ENCODE results near the gene PRKCB.
"Not testable (repeated sequence)": the region's sequence is repeated elsewhere in the genome, so short reads cannot be mapped to it uniquely, and the experiment has no call there.

The PRKCB gene

DNA sequence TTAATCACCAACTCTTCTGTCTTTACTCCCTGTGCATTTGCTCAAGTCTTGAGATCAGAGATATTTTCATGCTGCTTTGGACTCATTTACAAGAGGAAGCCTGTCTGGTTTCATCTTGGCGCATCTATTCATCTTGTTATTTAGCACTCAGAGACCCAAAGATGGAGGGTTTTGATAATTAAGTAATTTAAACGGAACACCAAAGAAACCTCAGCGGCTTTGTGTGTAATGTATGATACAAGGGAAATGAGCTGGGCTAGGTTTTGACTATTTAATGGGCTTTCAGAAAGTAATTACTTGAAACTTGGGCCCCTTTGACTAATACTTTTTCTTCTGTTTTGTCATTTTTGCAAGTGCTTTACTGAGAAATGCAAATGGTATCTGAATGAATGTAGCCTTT lies 354.2 kb downstream of the PRKCB start:
- DNase-seq = no peak

- peak; percentile 27 for DNase-seq
These were observed 356.2 kb downstream of the PRKCB start for GRCh38 chr16:24191876-24192402.

DNA sequence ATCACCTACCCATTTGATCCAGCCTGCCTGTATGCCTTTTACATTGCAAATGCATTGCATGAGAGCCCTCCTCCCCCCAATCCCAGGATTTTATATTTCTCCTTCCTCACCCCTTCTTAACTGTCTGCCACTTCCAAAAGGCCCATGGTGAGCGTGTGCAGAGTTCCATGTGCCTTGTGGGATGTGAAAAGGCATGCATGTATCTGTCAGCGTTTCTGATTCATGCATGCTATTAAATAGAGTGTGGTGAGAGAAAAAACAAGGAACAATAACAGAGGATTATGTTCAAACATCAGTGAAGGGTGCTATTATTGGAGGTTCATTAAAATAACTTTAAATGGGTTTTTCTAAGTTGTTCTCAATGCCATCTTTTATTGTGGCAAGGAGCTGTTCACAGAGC lies 359.4 kb downstream of the PRKCB start:
- DNase-seq = no peak

DNA sequence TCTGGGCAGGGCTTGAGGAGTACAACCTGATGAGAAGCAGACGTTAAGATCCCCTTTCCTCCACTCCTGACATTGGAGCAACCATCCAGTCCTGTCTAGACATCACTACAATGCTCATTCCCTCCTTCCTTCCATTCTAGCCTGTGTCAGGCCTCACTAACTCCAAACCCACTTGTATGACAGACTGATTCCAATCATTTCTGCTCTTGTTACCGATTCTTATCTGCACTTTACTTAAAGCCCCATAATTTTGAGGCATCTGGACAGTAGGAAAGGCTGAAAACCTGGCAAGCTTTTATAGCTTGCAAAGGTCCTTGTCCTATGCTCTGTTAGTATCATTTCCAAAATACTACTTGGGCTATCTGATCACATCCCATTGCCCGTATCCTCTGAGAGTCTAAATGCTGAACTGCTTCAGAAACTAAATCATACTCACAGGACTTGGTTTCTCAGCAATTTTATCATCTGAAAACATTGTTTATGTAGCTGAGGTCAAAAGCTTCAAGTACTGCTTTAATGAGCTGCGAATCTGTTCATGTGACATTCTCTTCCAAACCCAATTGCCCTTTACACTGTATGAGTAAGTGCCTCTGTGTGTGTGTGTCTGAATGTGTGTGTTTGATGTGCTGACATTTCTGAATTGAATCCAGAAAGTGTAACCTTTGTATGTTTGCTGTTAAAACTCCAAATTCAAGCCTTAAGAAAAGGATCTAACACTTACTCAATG lies 363.2 kb downstream of the PRKCB start:
- peak; percentile 3 for DNase-seq

- no peak for DNase-seq
These were observed 367.9 kb downstream of the PRKCB start for GRCh38 chr16:24203675-24204074.

DNA sequence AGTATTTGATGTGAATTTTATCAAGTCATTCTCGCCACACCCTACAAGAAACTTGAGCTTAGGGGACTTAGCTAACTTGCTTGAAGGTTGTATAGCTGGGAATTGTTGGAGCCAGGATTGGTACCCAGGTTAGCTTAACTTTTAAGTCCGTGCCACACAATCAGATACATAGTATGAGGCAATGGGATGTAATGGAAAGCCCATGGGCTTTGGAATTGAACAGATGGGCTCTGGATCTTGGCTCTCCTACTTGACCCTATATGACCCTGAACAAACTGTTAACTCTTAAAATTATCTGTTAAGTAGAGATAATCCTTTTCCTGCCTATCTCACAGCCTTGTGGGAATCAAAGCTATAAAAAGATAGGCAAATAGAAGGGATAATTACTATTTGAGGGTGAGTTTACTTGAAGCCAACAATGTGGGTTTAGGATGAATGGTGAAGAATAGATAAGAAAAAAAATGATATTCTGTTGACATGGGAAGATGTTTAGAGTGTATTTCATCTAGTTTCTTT lies 368.4 kb downstream of the PRKCB start:
- DNase-seq = no peak

DNA sequence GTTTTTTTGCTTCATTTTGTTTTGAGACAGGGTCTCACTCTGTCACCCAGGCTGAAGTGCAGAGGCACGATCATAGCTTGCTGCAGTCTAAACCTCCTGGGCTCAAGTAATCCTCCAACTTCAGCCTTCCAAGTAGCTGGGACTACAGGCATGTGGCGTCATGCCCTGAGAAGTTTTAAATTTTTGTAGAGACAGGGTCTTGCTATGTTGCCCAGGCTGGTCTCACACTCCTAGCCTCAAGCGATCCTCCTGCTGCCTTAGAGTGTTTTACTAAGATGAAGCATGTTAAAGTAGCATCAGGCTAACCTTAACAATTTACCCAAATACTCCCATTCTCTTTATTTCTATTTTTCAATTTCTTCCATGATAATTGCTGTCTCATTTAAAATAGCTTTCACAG lies 371.1 kb downstream of the PRKCB start:
- DNase-seq = no peak

GRCh38 chr16:24208710-24209109 lies 372.9 kb downstream of the PRKCB start:
- no peak for DNase-seq

GRCh38 chr16:24214992-24215391 lies 379.2 kb downstream of the PRKCB start:
- DNase-seq = no peak

- no peak for DNase-seq
These were observed 381.2 kb downstream of the PRKCB start for GRCh38 chr16:24216961-24217360.

- no peak for DNase-seq
These were observed 381.7 kb downstream of the PRKCB start for GRCh38 chr16:24217461-24217860.

- DNase-seq = no peak
These were observed 382.5 kb downstream of the PRKCB start for GRCh38 chr16:24218299-24218698.

DNA sequence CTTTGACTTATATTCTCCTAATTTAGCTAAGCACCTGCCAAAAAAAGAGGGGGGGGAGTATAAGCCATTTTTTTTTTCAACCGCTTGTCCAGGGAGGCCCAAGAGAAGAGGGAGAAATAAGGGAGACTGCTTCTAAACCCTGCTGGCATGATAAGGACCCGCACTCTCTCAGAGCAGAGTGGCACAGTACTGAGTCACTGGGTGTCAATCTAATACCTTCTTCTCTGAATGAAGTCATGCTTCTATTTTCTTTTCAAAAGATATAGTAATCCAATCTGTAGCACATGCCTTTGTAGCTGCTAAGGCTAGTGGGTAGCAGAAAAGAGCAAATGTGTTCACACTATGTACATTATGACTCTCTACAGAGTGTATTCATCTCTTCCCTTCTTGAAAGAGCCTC lies 385.4 kb downstream of the PRKCB start:
- DNase-seq = no peak

- no peak for DNase-seq
These were observed 392.7 kb downstream of the PRKCB start for GRCh38 chr16:24228514-24228913.

- no peak for DNase-seq
These were observed 397.2 kb downstream of the PRKCB start for GRCh38 chr16:24232936-24233335.

GRCh38 chr16:24234737-24235136 lies 399.0 kb downstream of the PRKCB start:
- DNase-seq = no peak

GRCh38 chr16:24235806-24236205 lies 400.0 kb downstream of the PRKCB start:
- DNase-seq = no peak

- not testable (repeated sequence) for DNase-seq
These were observed 403.1 kb downstream of the PRKCB start for GRCh38 chr16:24238846-24239245.

- DNase-seq = no peak
These were observed 411.3 kb downstream of the PRKCB start for GRCh38 chr16:24246911-24247607.

GRCh38 chr16:24253192-24253591 lies 417.4 kb downstream of the PRKCB start:
- peak; percentile 71 for DNase-seq

DNA sequence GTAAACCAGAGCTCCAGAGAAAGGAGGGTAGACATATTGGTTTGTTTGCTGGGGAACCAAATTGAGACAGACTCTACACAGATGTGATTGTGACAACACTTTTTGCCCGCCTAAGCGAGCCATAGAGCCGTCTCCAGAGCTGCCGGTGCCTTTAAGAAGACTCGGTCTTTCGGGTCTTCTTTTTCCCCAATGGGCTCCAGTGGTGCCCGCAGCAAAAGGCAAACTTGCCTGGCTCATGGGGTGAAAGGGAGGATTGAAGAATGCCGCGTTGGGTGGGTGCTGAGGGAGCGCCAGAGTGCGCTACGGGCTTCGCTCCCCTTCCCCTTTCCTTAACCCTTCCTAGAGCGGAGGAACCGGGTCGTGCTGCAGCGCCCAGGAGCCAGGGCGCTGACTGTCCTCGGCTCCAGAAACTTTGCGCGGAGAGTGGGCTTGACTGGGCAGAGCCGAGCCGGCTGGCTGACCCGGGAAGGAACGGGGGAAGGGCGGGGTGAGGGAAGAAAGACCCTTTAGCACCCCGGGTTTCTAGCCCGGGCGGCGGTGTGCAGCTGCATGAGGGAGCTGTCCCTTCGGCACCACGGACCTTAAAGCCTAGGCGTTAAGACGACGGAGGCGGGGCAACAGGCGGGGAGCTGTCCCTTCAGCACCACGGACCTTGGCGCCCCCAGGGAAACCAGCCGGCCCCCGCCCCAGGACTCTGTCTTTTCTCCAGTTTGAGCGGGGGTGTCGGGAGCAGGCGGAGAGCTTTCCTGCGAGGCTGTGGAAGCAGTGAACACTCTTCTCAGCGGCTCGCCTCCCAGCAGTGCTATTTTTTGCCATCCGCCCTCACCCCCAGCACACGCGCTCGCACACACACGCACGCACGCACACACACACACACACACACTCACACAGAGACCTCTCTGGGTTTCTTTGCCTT lies 419.9 kb downstream of the PRKCB start, which contains the start of gene CACNG3:
CACNG3 (plus strand) TSS at position 880 of the 916 bp plus-strand sequence. CDS start 420 bp downstream, outside the sequence.
- DNase-seq = no peak

DNA sequence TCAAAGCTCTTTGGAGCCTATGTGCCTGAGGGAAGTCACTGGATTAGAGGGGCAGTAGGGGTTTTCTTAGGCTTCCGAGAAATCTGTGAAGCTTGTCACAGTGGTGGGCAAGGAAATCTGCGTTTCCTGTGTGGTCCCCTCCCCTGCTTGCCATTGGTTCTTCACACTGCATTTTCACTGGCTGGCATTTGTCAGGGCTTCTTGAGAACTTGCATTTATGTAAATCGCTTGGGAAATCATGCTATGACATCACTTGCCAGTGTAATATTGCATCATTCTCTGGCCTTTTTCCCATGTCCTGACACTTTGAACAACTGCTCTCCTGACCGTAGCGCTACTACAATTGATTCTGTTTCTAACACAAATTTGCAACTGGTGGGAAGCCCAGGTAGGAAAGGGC lies 422.2 kb downstream of the PRKCB start:
- DNase-seq = no peak

DNA sequence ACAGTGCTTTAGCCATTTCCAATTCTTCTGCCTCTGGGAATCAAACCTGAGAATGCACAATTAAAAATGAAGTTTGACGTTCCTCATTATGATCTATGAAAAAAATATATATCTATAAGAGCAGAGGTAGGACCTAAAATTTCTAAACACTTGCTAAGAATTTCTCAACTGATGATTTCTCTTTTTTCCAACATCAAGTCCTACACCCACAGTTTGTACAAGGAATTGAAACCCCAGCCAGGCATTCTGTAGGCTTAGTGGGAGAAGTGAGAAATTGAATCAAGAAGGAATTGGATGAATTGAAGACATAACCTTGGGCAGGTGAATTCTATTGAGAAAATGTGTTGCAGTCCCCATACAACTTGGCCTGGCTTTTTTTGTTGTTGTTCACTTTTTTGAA lies 423.0 kb downstream of the PRKCB start:
- no peak for DNase-seq
